Activated CD8-positive, alpha-beta memory T cell treated with anti-CD3 and anti-CD28 coated beads for 1 hour (primary cell): ENCODE results near the gene PRKCG.
"Not testable (repeated sequence)": the region's sequence is repeated elsewhere in the genome, so short reads cannot be mapped to it uniquely, and the experiment has no call there.

ENCODE experiments used
- DNase-seq, 2 donors: peaks; one replicate each; pipeline ENCODE4 v3.0.0-alpha.2; 2020; ENCODE audit warnings: low read depth in 1 of 2; ENCODE audit errors: extremely low read depth in 1 of 2

The PRKCG gene

GRCh38 chr19:53881482-53882390 is at the start of gene PRKCG:
TSS of gene PRKCG (plus strand) at chr19:53882197. CDS start at chr19:53882495, 298 bp downstream.
- no peak for DNase-seq

- DNase-seq = not testable (repeated sequence)
Observed at GRCh38 chr19:53832861-53833260, 49.1 kb upstream of the PRKCG start.

GRCh38 chr19:53838446-53838845 is 43.6 kb upstream of the PRKCG start:
- not testable (repeated sequence) for DNase-seq

- DNase-seq = not testable (repeated sequence)
Observed at GRCh38 chr19:53840241-53840640, 41.8 kb upstream of the PRKCG start.

GRCh38 chr19:53840914-53841313 is 41.1 kb upstream of the PRKCG start:
- not testable (repeated sequence) for DNase-seq

GRCh38 chr19:53844849-53845246 is 37.1 kb upstream of the PRKCG start:
- DNase-seq = no peak

GRCh38 chr19:53847555-53847954 is 34.4 kb upstream of the PRKCG start:
- no peak for DNase-seq

- DNase-seq = no peak
Observed at GRCh38 chr19:53849237-53849676, 32.7 kb upstream of the PRKCG start.

GRCh38 chr19:53853707-53854106 is 28.3 kb upstream of the PRKCG start:
- DNase-seq = no peak

GRCh38 chr19:53864308-53864836 is 17.6 kb upstream of the PRKCG start:
- DNase-seq = no peak

- DNase-seq = no peak
Observed at GRCh38 chr19:53865523-53865917, 16.5 kb upstream of the PRKCG start.

GRCh38 chr19:53865918-53866864 is 15.8 kb upstream of the PRKCG start:
- DNase-seq = peak in 1 of 2 donors; percentile 54

- no peak for DNase-seq
Observed at GRCh38 chr19:53866865-53867224, 15.2 kb upstream of the PRKCG start.

- DNase-seq = peak; percentile 99
Observed at GRCh38 chr19:53867225-53868090, 14.5 kb upstream of the PRKCG start, which contains the start of gene MYADM. TSS of gene MYADM (plus strand) at chr19:53867883. CDS start at chr19:53873530, 5,647 bp downstream.

GRCh38 chr19:53868091-53868891 is 13.7 kb upstream of the PRKCG start:
- DNase-seq = no peak

- DNase-seq = peak; percentile 67 to 77
Observed at GRCh38 chr19:53868892-53869804, 12.8 kb upstream of the PRKCG start.

- not testable (repeated sequence) for DNase-seq
Observed at GRCh38 chr19:53869805-53870484, 12.1 kb upstream of the PRKCG start.

- DNase-seq = no peak
Observed at GRCh38 chr19:53870485-53870844, 11.5 kb upstream of the PRKCG start.
